CD4-positive, alpha-beta T cell (primary cell): Measurements from ENCODE around the gene UFSP1. TPM values are rescaled to one million over a fixed set of nuclear protein-coding genes. Genes with fewer than 3 reads are reported as not detected.

Source experiments
- ATAC-seq: fragments of 200-7000 bp; cut with Tn5 transposase; one replicate; pipeline ENCODE4 v1.10.0; 2022; ENCODE audit warnings: mild to moderate bottlenecking; ENCODE audit not compliant: poor library complexity
- CTCF ChIA-PET: fragments of 350-600 bp; sonication (Branson Sonifier 250); formaldehyde crosslinking; loops from one replicate; lab custom pipeline; 2021; ENCODE audit warnings: antibody characterized with exemption, inconsistent platforms; lab: Charles Lee
- POLR2A ChIA-PET: fragments of 350-600 bp; sonication (Branson Sonifier 250); formaldehyde crosslinking; loops from one replicate; lab custom pipeline; 2021; ENCODE audit warnings: antibody characterized with exemption, inconsistent platforms; lab: Charles Lee
- DNase-seq, 14 experiments: peaks; one replicate each; pipeline ENCODE4 v3.0.0-alpha.2; 2013 to 2020; ENCODE audit warnings: mixed read lengths in 2 of 14
- H3K27ac ChIP-seq, 2 donors: one replicate each; pipeline versions ENCODE4 v1.5.1 to v1.7.0; 2013; ENCODE audit warnings: low read length in 2 of 2, low read depth in 1 of 2, mild to moderate bottlenecking in 1 of 2
- H3K27me3 ChIP-seq, 2 experiments: 1 replicate in 1 of 2; 2 replicates in 1 of 2; pipeline versions ENCODE4 v1.6.1 to v1.7.0; 2013; ENCODE audit warnings: low read length in 2 of 2, control low read depth in 1 of 2, mild to moderate bottlenecking in 1 of 2, moderate library complexity in 1 of 2; ENCODE audit not compliant: insufficient read depth in 2 of 2, control insufficient read depth in 1 of 2
- H3K36me3 ChIP-seq: one replicate; pipeline ENCODE4 v1.6.1; 2013; ENCODE audit warnings: low read length, control low read depth; ENCODE audit not compliant: insufficient read depth
- H3K4me1 ChIP-seq: one replicate; pipeline ENCODE4 v1.6.1; 2013; ENCODE audit warnings: low read length, control low read depth; ENCODE audit not compliant: insufficient read depth
- H3K4me3 ChIP-seq: one replicate; pipeline ENCODE4 v1.5.1; 2013; ENCODE audit warnings: mild to moderate bottlenecking, low read length, moderate library complexity
- H3K9me3 ChIP-seq, 2 experiments: 1 replicate in 1 of 2; 2 replicates in 1 of 2; pipeline versions ENCODE4 v1.6.1 to v1.7.0; 2013; ENCODE audit warnings: low read length in 2 of 2, mild to moderate bottlenecking in 2 of 2, control low read depth in 1 of 2, moderate library complexity in 1 of 2; ENCODE audit not compliant: control insufficient read depth in 1 of 2, insufficient read depth in 1 of 2
- H3K27ac Mint-ChIP-seq: one replicate; pipeline ENCODE4 v1.8.0; 2020; ENCODE audit warnings: mixed read lengths
- H3K27me3 Mint-ChIP-seq: one replicate; pipeline ENCODE4 v1.8.0; 2021; ENCODE audit warnings: mixed read lengths
- H3K36me3 Mint-ChIP-seq: one replicate; pipeline ENCODE4 v1.8.0; 2021; ENCODE audit warnings: low read depth, mixed read lengths
- H3K4me1 Mint-ChIP-seq: one replicate; pipeline ENCODE4 v1.8.0; 2021; ENCODE audit warnings: low read depth, mixed read lengths
- H3K4me3 Mint-ChIP-seq: one replicate; pipeline ENCODE4 v1.8.0; 2020; ENCODE audit warnings: mild to moderate bottlenecking, mixed read lengths
- H3K9me3 Mint-ChIP-seq: one replicate; pipeline ENCODE4 v1.8.0; 2020; ENCODE audit warnings: mixed read lengths
- CTCF ChIP-seq: fragments of 200-600 bp; IDR thresholded peaks from one replicate; pipeline ENCODE4 v1.8.0; 2022; ENCODE audit warnings: antibody characterized with exemption, mild to moderate bottlenecking
- intact Hi-C, 2 experiments: fragments of 100-400 bp; cut with DNase I in 1 of 2; cut with micrococcal nuclease in 1 of 2; formaldehyde crosslinking; loops; one replicate each; pipeline versions ENCODE4 v1.15.1 to v1.9.0; 2023 to 2025; cut with DNase I, micrococcal nuclease
- total RNA-seq, 174 experiments: library from RNA in 2 of 174; stranded (reverse) in 2 of 174; gene quantifications; one replicate each; pipeline ENCODE4 v1.2.3 and lab custom pipeline; 2021 to 2026

UFSP1 gene
- total RNA-seq, 2 experiments from 2014 or later: 1.1 to 1.5 TPM

- intact Hi-C loops: loop anchor here (5.0 to 10.0 kb wide), 3 partner anchors 182 to 390 kb away; partner anchors contain the start of genes PLOD3 (in 1 of the 2) and ZNHIT1 (in 1 of the 2)
- DNase-seq (peak in 13 of 14 experiments; percentile 35 to 71 (median 49)), ATAC-seq (peak; percentile 35)
- Mint-ChIP-seq H3K27ac (no peak overlapping the region), H3K4me3 (no peak overlapping the region), H3K4me1 (peaks cover 20% of the 10 kb centered on the region), H3K27me3 (peaks cover 62% of the 10 kb centered on the region), H3K9me3 (no peaks in the 10 kb centered on the region), H3K36me3 (no peaks in the 10 kb centered on the region)
- peak; percentile 84 for TF ChIP-seq CTCF
- H3K27me3 ChIP-seq: peaks cover 40 to 71% of the 10 kb centered on the region in 2 experiments
- peaks cover 38% of the 10 kb centered on the region for H3K4me1 ChIP-seq
- CTCF ChIA-PET: interaction anchor here (0.5 to 1.6 kb wide), 6 partner anchors 19 to 390 kb away, joined by 3 to 10 read pairs (median 4); partner anchors contain the start of gene SLC12A9
- H3K27ac ChIP-seq: no peak overlapping the region
- H3K36me3 ChIP-seq: no peaks in the 10 kb centered on the region
- H3K9me3 ChIP-seq: peaks cover 0 to 11% of the 10 kb centered on the region in 2 experiments
- POLR2A ChIA-PET: interaction anchor here (1.9 kb wide), 1 partner anchor 20 kb away, joined by 10 read pairs; the partner anchor contains the start of gene SRRT
- H3K4me3 ChIP-seq: peak overlapping the region; percentile 53
These were observed 5.6 kb upstream of the UFSP1 start for GRCh38 chr7:100894860-100895700.

- Mint-ChIP-seq H3K4me1 (peaks cover 26% of the 10 kb centered on the region), H3K36me3 (no peaks in the 10 kb centered on the region), H3K9me3 (no peaks in the 10 kb centered on the region), H3K27ac (no peak overlapping the region), H3K27me3 (peaks cover 59% of the 10 kb centered on the region), H3K4me3 (peak overlapping the region; percentile 49)
- ATAC-seq: no peak
- Histone ChIP-seq H3K27me3 (peaks cover 40 to 67% of the 10 kb centered on the region in 2 experiments), H3K9me3 (peaks cover 0 to 11% of the 10 kb centered on the region in 2 experiments), H3K4me1 (peaks cover 46% of the 10 kb centered on the region), H3K36me3 (no peaks in the 10 kb centered on the region), H3K27ac (no peak overlapping the region), H3K4me3 (no peak overlapping the region)
- no peak for TF ChIP-seq CTCF
- DNase-seq: peak in 1 of 14 experiments; percentile 36
- intact Hi-C loops: loop anchor here in 1 of 2 experiments (5.0 to 10.0 kb wide), 3 partner anchors 183 to 391 kb away; partner anchors contain the start of genes PLOD3 and ZNHIT1
- ChIA-PET POLR2A (interaction anchor here (1.3 to 1.9 kb wide), 2 partner anchors 19 to 189 kb away, joined by 4 to 10 read pairs; partner anchors contain the start of gene SRRT), CTCF (interaction anchor here (0.5 to 1.6 kb wide), 5 partner anchors 18 to 242 kb away, joined by 3 to 10 read pairs (median 4); partner anchors contain the start of gene SLC12A9)
These were observed 4.6 kb upstream of the UFSP1 start for GRCh38 chr7:100893910-100894721.
